Right ventricle myocardium inferior (tissue), 1 donor: ENCODE data around the gene RAB13. TPM values are rescaled to one million over a fixed set of nuclear protein-coding genes. Genes with fewer than 3 reads are reported as not detected.

Source experiments
- ATAC-seq: fragments of 200-7000 bp; cut with Tn5 transposase; one replicate; pipeline ENCODE4 v1.9.1; 2020; ENCODE audit warnings: mild to moderate bottlenecking, moderate library complexity
- DNase-seq: peaks from one replicate; pipeline ENCODE4 v3.0.0; 2021; ENCODE audit errors: missing footprints
- intact Hi-C: fragments of 100-400 bp; cut with DNase I; formaldehyde crosslinking; loops from one replicate; pipeline ENCODE4 v1.11.0; 2022
- microRNA-seq: library from miRNA; unstranded; fragments of <30 nt; microRNA quantifications from one replicate; pipeline ENCODE4 v1.2.0, GENCODE V29; 2020
- total RNA-seq: library from RNA; stranded (reverse); fragmentation: NEBNext Ultra II Directional; extraction: Animal tissue kit (Norgen Biotek cat#: 25700); gene quantifications from one replicate; pipeline ENCODE4 v1.2.1, GENCODE V29; 2021
- donor health status: DM: no; HTN: yes; CAD: no; lungs with severe emphysema.

The RAB13 gene
- total RNA-seq, 1 donor from 2014 or later, result 61.4 TPM

GRCh38 chr1:153944005-153944826 is 41.9 kb downstream of the RAB13 start:
- intact Hi-C loops, result no loop called here
- ATAC-seq (no peak), DNase-seq (no peak)

DNA sequence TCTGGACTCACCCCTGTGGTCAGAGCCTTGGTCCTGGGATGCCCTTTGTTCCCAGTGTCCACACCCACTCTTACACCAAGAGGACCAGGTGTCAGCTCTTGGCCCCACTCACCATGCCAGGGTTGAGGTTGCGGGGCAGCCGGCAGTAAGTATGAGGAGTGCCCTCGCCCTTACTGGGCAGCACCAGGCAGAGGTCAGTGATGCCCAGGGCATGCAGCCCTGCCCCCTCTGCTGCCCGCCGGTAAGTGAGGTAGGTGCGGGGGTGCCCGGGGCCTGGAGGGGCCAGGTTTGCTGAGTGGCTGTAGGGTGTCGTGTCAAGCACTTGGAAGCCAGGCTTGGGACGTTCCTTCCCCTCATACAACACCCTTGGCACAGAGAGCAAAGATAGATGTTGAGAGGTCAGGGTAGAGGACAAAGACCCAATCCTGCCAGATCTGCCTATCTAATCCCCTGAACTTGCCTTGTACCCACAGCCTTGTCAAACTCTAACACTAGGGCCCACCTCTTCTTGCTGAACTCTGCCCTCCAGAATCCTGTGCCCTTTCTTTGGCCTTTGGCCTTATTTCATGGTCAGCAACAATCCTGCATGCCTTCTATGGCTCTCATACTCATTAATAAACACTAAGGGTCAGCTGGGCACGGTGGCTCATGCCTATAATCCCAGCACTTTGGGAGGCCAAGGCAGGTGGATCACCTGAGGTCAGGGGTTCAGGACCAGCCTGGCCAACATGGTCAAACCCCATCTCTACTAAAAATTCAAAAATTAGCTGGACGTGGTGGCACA is 43.2 kb downstream of the RAB13 start:
- DNase-seq, result no peak
- intact Hi-C loops, result no loop called here
- ATAC-seq, result no peak

GRCh38 chr1:153941826-153942725 is 44.1 kb downstream of the RAB13 start:
- intact Hi-C loops, result no loop called here
- ATAC-seq (no peak), DNase-seq (no peak)

DNA sequence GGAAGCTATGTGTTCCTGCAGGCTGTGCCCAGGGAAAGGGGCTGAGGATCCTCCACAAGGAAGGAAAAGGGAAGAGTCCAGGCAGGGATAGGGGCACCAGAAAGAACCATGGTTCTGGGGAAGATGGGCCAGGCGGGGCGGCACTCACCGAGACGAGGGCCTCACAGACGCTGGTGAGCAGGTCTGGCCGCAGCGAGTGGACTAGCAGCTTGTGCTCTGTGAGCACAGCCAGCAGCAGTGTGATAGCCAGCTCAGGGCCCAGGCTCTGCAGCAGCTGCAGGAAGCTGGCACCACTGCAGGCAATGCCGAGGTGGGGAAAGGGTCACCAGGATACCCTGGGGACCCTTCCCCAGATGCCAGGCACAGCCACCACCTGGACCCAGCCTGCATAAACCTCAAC is 45.4 kb downstream of the RAB13 start:
- ATAC-seq, result no peak
- no peak for DNase-seq
- intact Hi-C loops, result no loop called here

DNA sequence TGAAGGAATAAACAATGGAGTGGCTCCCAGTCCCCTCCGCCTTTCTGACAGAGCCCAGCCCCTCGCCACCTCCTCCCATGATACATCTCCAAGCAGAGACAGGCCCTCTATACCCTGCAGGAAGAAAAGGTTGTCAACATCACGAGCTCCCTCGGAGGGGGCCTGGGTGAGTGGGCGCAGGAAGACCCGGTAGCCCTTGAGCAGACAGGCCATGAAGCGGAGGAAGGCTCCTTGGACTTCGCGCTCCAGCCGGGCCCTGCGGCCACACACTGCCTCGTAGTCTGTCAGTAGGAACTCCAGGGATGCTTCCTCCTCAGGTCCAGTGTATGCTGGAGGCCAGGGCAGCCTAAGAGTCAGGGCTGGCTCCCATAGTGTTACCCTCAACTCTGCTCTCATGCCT is 46.7 kb downstream of the RAB13 start:
- DNase-seq (no peak), ATAC-seq (no peak)
- intact Hi-C loops, result no loop called here

GRCh38 chr1:153938996-153939395 is 47.1 kb downstream of the RAB13 start:
- intact Hi-C loops, result no loop called here
- ATAC-seq, result no peak
- DNase-seq, result no peak

- DNase-seq (no peak), ATAC-seq (no peak)
- intact Hi-C loops, result no loop called here
Measured at GRCh38 chr1:153937331-153937730, 48.8 kb downstream of the RAB13 start.

GRCh38 chr1:153936011-153936802 is 49.9 kb downstream of the RAB13 start:
- intact Hi-C loops, result no loop called here
- ATAC-seq (no peak), DNase-seq (no peak)

GRCh38 chr1:153934746-153935145 is 51.4 kb downstream of the RAB13 start:
- DNase-seq (no peak), ATAC-seq (no peak)
- intact Hi-C loops, result no loop called here

- no peak for DNase-seq
- ATAC-seq, result no peak
- intact Hi-C loops, result no loop called here
Measured at GRCh38 chr1:153933955-153934354, 52.2 kb downstream of the RAB13 start.

- intact Hi-C loops, result no loop called here
- no peak for ATAC-seq
Measured at GRCh38 chr1:153933430-153933829, 52.7 kb downstream of the RAB13 start.

GRCh38 chr1:153932156-153933131 is 53.7 kb downstream of the RAB13 start:
- intact Hi-C loops, result no loop called here
- DNase-seq (no peak), ATAC-seq (no peak)

More at GRCh38 chr1:153933430-153933829, 52.7 kb downstream of the RAB13 start:
- no peak for DNase-seq

Small RNA genes within 50 kb of the gene (microRNA-seq; reads per million reads assigned to microRNA genes)
- not detected for gene MIR6737

Other genes with a start within 250 kb of the RAB13 start
- 13.5 TPM for gene SLC27A3, start 210.9 kb downstream of the RAB13 start, total RNA-seq
- 35.3 TPM for gene GATAD2B, start 63.4 kb downstream of the RAB13 start, total RNA-seq
- gene DENND4B, start 39.6 kb downstream of the RAB13 start, total RNA-seq, result 51.6 TPM
- gene CRTC2, start 27.7 kb downstream of the RAB13 start, total RNA-seq, result 19.3 TPM
- gene SLC39A1, start 22.8 kb downstream of the RAB13 start, total RNA-seq, result 48.9 TPM
- gene CREB3L4, start 18.4 kb downstream of the RAB13 start, total RNA-seq, result 4.9 TPM
- gene JTB, start 8.7 kb downstream of the RAB13 start, total RNA-seq, result 76.8 TPM
- gene RPS27, start 4.4 kb upstream of the RAB13 start, total RNA-seq, result 984 TPM
- gene NUP210L, start 168.7 kb upstream of the RAB13 start, total RNA-seq, result 0.30 TPM
- 102 TPM for gene TPM3, start 205.8 kb upstream of the RAB13 start, total RNA-seq
- gene CFAP141, start 220.0 kb upstream of the RAB13 start, total RNA-seq, result not detected
- gene UBAP2L, start 234.6 kb upstream of the RAB13 start, total RNA-seq, result 90.2 TPM